ENCODE results near the gene TBC1D22A. TPM values are rescaled to one million over a fixed set of nuclear protein-coding genes. Genes with fewer than 3 reads are reported as not detected.

The TBC1D22A gene
- total RNA-seq, 1 donor: 17.7 TPM

DNA sequence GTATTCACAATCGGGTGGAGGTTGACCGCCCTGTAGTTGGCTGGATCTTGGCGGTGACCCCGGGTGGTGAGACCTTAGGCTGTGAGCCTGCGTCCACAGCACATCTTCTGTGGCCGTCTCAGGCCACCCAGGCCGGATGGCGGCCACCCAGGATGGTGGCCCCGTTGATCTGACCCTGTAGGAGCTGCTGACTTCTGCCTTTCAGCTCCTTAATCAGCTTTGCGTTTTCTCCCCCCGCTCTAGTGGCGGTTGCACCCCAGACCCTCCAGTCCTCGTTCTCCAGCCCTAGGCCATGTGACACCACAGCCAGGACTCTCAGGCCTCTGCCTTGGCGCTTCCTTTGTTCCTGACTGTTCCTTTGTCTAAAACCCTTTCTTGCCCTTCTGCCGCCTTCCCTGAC lies 244.0 kb downstream of the TBC1D22A start:
- Histone ChIP-seq H3K27me3 (ENCODE audit: insufficient read depth, low read length) (no peaks in the 10 kb centered on the region), H3K4me2 (ENCODE audit: insufficient read depth, low read length) (no peak overlapping the region), H3K27ac (ENCODE audit: low read depth, low read length) (no peak overlapping the region), H3K9me3 (ENCODE audit: low read depth, low read length) (no peaks in the 10 kb centered on the region), H3K4me3 (ENCODE audit: insufficient read depth, low read length) (no peak overlapping the region), H3K79me2 (ENCODE audit: insufficient read depth, low read length) (peaks cover 3% of the 10 kb centered on the region), H3K4me1 (ENCODE audit: insufficient read depth, low read length) (no peaks in the 10 kb centered on the region), H2AFZ (ENCODE audit: low read length) (no peak overlapping the region), H4K20me1 (ENCODE audit: insufficient read depth, low read length) (peaks cover 11% of the 10 kb centered on the region), H3K36me3 (ENCODE audit: insufficient read depth, low read length) (peaks cover 6% of the 10 kb centered on the region)
- peak; percentile 44 for DNase-seq (ENCODE audit: insufficient read length, low spot score, missing footprints)
- TF ChIP-seq CTCF (IDR thresholded peaks at IDR 0.05; ENCODE audit: extremely low read depth, low read depth, low read length): no peak

- Histone ChIP-seq H4K20me1 (ENCODE audit: insufficient read depth, low read length) (peaks cover 13% of the 10 kb centered on the region), H3K9me3 (ENCODE audit: low read depth, low read length) (no peaks in the 10 kb centered on the region), H3K27me3 (ENCODE audit: insufficient read depth, low read length) (no peaks in the 10 kb centered on the region), H3K4me1 (ENCODE audit: insufficient read depth, low read length) (no peaks in the 10 kb centered on the region), H3K4me3 (ENCODE audit: insufficient read depth, low read length) (no peak overlapping the region), H3K36me3 (ENCODE audit: insufficient read depth, low read length) (peaks cover 6% of the 10 kb centered on the region), H2AFZ (ENCODE audit: low read length) (no peak overlapping the region), H3K4me2 (ENCODE audit: insufficient read depth, low read length) (no peak overlapping the region), H3K79me2 (ENCODE audit: insufficient read depth, low read length) (peaks cover 3% of the 10 kb centered on the region), H3K27ac (ENCODE audit: low read depth, low read length) (no peak overlapping the region)
- peak; percentile 27 for DNase-seq (ENCODE audit: insufficient read length, low spot score, missing footprints)
- TF ChIP-seq CTCF (IDR thresholded peaks at IDR 0.05; ENCODE audit: extremely low read depth, low read depth, low read length): no peak
Measured at GRCh38 chr22:47006869-47007268, 244.4 kb downstream of the TBC1D22A start.

- Histone ChIP-seq H4K20me1 (ENCODE audit: insufficient read depth, low read length) (peaks cover 16% of the 10 kb centered on the region), H2AFZ (ENCODE audit: low read length) (no peak overlapping the region), H3K4me1 (ENCODE audit: insufficient read depth, low read length) (no peaks in the 10 kb centered on the region), H3K4me3 (ENCODE audit: insufficient read depth, low read length) (no peak overlapping the region), H3K9me3 (ENCODE audit: low read depth, low read length) (no peaks in the 10 kb centered on the region), H3K79me2 (ENCODE audit: insufficient read depth, low read length) (peaks cover 3% of the 10 kb centered on the region), H3K27me3 (ENCODE audit: insufficient read depth, low read length) (no peaks in the 10 kb centered on the region), H3K36me3 (ENCODE audit: insufficient read depth, low read length) (peaks cover 6% of the 10 kb centered on the region), H3K4me2 (ENCODE audit: insufficient read depth, low read length) (no peak overlapping the region), H3K27ac (ENCODE audit: low read depth, low read length) (no peak overlapping the region)
- no peak for TF ChIP-seq CTCF (IDR thresholded peaks at IDR 0.05; ENCODE audit: extremely low read depth, low read depth, low read length)
- DNase-seq (ENCODE audit: insufficient read length, low spot score, missing footprints): peak; percentile 46
Measured at GRCh38 chr22:47007496-47007895, 245.0 kb downstream of the TBC1D22A start.

DNA sequence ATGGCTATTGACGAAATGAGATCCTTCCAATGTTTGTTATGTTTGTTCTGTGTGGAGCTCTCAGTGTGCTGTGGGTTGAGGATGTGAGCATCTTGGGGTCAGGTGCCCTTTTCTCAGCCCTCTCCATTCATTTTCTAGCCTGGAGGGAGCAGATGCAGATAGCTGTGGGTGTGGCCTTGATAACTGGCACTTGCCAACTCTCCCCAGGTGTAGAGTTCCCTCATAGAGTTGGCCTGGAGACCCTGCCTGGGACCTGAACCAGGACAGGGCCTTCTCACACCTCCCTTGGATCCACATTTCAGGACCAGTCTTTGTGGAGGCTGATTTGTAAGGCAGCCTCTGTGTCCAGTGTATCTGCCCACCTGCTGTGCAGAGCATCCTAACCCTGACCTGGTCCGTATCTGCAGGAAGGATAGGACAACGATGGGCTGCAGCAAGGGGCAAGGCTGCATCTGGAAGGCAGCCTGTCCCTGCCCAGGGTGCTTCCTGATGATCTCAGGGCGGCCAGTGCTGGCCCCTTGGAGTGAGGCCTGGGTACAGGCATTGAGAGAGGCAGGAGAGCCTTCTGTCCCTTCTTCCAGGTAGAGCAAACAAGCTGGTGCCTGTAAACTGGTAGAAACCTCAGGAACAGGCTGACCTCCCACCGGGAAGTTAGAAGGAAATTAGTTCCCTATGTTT lies 245.9 kb downstream of the TBC1D22A start:
- DNase-seq (ENCODE audit: insufficient read length, low spot score, missing footprints): peak; percentile 49
- TF ChIP-seq CTCF (IDR thresholded peaks at IDR 0.05; ENCODE audit: extremely low read depth, low read depth, low read length): no peak

More for the DNA sequence above, 245.9 kb downstream of the TBC1D22A start:
- H3K4me1 ChIP-seq (ENCODE audit: insufficient read depth, low read length): peaks cover 8% of the 10 kb centered on the region
- H3K79me2 ChIP-seq (ENCODE audit: insufficient read depth, low read length): peaks cover 3% of the 10 kb centered on the region
- H3K27me3 ChIP-seq (ENCODE audit: insufficient read depth, low read length): no peaks in the 10 kb centered on the region
- no peak overlapping the region for H3K4me3 ChIP-seq (ENCODE audit: insufficient read depth, low read length)
- no peak overlapping the region for H3K27ac ChIP-seq (ENCODE audit: low read depth, low read length)
- peaks cover 23% of the 10 kb centered on the region for H4K20me1 ChIP-seq (ENCODE audit: insufficient read depth, low read length)
- no peaks in the 10 kb centered on the region for H3K9me3 ChIP-seq (ENCODE audit: low read depth, low read length)
- H2AFZ ChIP-seq (ENCODE audit: low read length): no peak overlapping the region
- H3K4me2 ChIP-seq (ENCODE audit: insufficient read depth, low read length): no peak overlapping the region
- peaks cover 6% of the 10 kb centered on the region for H3K36me3 ChIP-seq (ENCODE audit: insufficient read depth, low read length)

All from osteoblast (primary cell).